ENCODE measurements around the gene SMG7. TPM values are rescaled to one million over a fixed set of nuclear protein-coding genes. Genes with fewer than 3 reads are reported as not detected.

SMG7 gene
- total and polyA plus RNA-seq, 10 of the 15 experiments (the other 5 are each of a cell fraction or from before 2014, with no cell fraction given) = 9.5 to 65.4 (median 42.7) TPM

DNA sequence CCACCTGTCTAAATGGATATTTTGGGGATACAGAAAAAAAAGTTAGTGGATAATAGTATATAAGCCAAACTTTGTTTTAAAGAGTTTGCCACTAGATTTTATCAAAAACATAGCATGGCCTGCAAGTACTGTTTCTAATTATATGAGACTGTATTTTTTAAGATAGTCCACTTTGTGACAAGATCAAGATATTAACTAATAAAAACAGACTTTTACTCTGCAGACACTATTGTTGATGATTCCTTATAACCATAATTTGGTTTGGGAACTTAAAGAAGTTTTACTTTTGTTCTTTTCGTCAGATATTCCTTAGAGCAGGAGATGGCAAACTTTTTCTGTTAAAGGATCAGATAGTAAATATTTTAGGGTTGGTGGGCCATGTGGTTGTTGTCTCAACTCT, 36.4 kb downstream of the SMG7 start:
- no peak overlapping the region for H3K27ac ChIP-seq (ENCODE audit: control insufficient read depth, insufficient read depth)
- CTCF ChIA-PET = interaction anchor here (1.1 to 2.3 kb wide), 4 partner anchors 14 to 177 kb away, joined by 4 to 5 read pairs (median 4); no protein-coding TSS in a partner anchor
- no peaks in the 10 kb centered on the region for H3K9me3 ChIP-seq (replicated peaks; ENCODE audit: control insufficient read depth, insufficient read depth, low read length)
- POLR2A ChIA-PET = interaction anchor here (0.5 to 1.2 kb wide), 4 partner anchors 21 to 769 kb away, joined by 3 to 5 read pairs (median 4); no protein-coding TSS in a partner anchor
- no peak for ATAC-seq
- H2AFZ ChIP-seq (ENCODE audit: control insufficient read depth, low read depth, low read length) = no peak overlapping the region
- SMC1A ChIA-PET (ENCODE audit: uncharacterized antibody, unreplicated experiment) = interaction anchor here (0.7 to 3.5 kb wide), 12 partner anchors 10 to 231 kb away, joined by 3 to 22 read pairs (median 4); no protein-coding TSS in a partner anchor
- 100% methylated on average over 1 of the region's 1 CpG for WGBS (ENCODE audit: insufficient coverage, insufficient replicate concordance, low lambda C conversion rate, missing lambda C conversion rate)
- no peak for DNase-seq (ENCODE audit: low read depth, low spot score)
- H3K27me3 ChIP-seq (replicated peaks in 1 of 2; ENCODE audit: control insufficient read depth in 2 of 2, insufficient read depth in 2 of 2, low read length in 1 of 2) = no peaks in the 10 kb centered on the region
- no peak overlapping the region for H3K4me3 ChIP-seq
- in situ Hi-C loops (cut with MboI) (no loop called here), intact Hi-C loops (cut with micrococcal nuclease; ENCODE audit: unreplicated experiment) (no loop called here)
- peaks cover 0 to 2% of the 10 kb centered on the region in 2 experiments; a peak in 1 of 4 replicates for H3K36me3 ChIP-seq (ENCODE audit: control insufficient read depth in 2 of 2, insufficient read depth in 2 of 2, low read length in 1 of 2)
- no peaks in the 10 kb centered on the region; the same call in 1 of the 2 replicates for H4K20me1 ChIP-seq (ENCODE audit: control insufficient read depth, insufficient read depth)
- TF ChIP-seq WRNIP1 (IDR thresholded peaks at IDR 0.05; ENCODE audit: borderline replicate concordance, low read depth, low read length) = no peak
- TF ChIP-seq HCFC1 (IDR thresholded peaks at IDR 0.05; ENCODE audit: low read length) = no peak
- TF ChIP-seq POLR2A (IDR thresholded peaks at IDR 0.05; ENCODE audit: low read depth, low read length) = no peak
- TF ChIP-seq, protein P1, sequence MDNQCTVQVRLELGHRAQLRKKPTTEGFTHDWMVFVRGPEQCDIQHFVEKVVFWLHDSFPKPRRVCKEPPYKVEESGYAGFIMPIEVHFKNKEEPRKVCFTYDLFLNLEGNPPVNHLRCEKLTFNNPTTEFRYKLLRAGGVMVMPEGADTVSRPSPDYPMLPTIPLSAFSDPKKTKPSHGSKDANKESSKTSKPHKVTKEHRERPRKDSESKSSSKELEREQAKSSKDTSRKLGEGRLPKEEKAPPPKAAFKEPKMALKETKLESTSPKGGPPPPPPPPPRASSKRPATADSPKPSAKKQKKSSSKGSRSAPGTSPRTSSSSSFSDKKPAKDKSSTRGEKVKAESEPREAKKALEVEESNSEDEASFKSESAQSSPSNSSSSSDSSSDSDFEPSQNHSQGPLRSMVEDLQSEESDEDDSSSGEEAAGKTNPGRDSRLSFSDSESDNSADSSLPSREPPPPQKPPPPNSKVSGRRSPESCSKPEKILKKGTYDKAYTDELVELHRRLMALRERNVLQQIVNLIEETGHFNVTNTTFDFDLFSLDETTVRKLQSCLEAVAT (IDR thresholded peaks at IDR 0.05) = no peak
- no peak for TF ChIP-seq MTA2 (IDR thresholded peaks at IDR 0.05; ENCODE audit: low read depth)
- TF ChIP-seq POU2F2 (IDR thresholded peaks at IDR 0.05; ENCODE audit: borderline replicate concordance, low read depth, low read length) = no peak
- no peak for TF ChIP-seq CREB1 (IDR thresholded peaks at IDR 0.05; ENCODE audit: low read depth)
- TF ChIP-seq SIX5 (IDR thresholded peaks at IDR 0.05; ENCODE audit: low read depth, low read length, severe bottlenecking) = no peak
- TF ChIP-seq, protein P2, sequence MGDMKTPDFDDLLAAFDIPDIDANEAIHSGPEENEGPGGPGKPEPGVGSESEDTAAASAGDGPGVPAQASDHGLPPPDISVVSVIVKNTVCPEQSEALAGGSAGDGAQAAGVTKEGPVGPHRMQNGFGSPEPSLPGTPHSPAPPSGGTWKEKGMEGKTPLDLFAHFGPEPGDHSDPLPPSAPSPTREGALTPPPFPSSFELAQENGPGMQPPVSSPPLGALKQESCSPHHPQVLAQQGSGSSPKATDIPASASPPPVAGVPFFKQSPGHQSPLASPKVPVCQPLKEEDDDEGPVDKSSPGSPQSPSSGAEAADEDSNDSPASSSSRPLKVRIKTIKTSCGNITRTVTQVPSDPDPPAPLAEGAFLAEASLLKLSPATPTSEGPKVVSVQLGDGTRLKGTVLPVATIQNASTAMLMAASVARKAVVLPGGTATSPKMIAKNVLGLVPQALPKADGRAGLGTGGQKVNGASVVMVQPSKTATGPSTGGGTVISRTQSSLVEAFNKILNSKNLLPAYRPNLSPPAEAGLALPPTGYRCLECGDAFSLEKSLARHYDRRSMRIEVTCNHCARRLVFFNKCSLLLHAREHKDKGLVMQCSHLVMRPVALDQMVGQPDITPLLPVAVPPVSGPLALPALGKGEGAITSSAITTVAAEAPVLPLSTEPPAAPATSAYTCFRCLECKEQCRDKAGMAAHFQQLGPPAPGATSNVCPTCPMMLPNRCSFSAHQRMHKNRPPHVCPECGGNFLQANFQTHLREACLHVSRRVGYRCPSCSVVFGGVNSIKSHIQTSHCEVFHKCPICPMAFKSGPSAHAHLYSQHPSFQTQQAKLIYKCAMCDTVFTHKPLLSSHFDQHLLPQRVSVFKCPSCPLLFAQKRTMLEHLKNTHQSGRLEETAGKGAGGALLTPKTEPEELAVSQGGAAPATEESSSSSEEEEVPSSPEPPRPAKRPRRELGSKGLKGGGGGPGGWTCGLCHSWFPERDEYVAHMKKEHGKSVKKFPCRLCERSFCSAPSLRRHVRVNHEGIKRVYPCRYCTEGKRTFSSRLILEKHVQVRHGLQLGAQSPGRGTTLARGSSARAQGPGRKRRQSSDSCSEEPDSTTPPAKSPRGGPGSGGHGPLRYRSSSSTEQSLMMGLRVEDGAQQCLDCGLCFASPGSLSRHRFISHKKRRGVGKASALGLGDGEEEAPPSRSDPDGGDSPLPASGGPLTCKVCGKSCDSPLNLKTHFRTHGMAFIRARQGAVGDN (IDR thresholded peaks at IDR 0.05) = no peak
- H3K4me1 ChIP-seq (ENCODE audit: control insufficient read depth, insufficient read depth, low read length) = no peaks in the 10 kb centered on the region
- RAD21 ChIA-PET (ENCODE audit: unreplicated experiment) = interaction anchor here (1.2 kb wide), 1 partner anchor 95 kb away, joined by 3 read pairs; no protein-coding TSS in a partner anchor
- no peak overlapping the region for H3K9ac ChIP-seq (ENCODE audit: control insufficient read depth, insufficient read depth, low read length)
- H3K4me2 ChIP-seq (ENCODE audit: control insufficient read depth, insufficient read depth) = no peak overlapping the region
- no TSS peak for BruUV-seq (replicated peaks)
- peaks cover 48% of the 10 kb centered on the region for H3K79me2 ChIP-seq (ENCODE audit: control insufficient read depth, insufficient read depth, low read length)
- FAIRE-seq = no peak

All from GM12878 (cell line).